HTR-8/SVneo (cell line): ENCODE measurements around the gene ZFAND3.

Source experiments
- DNase-seq: peaks from one replicate; pipeline ENCODE4 v3.0.0; 2011; ENCODE audit warnings: low spot score, mixed read lengths; ENCODE audit not compliant: insufficient read length
- FAIRE-seq: peaks from 2 replicates; lab custom pipeline; 2011; peaks lifted over from hg19 to GRCh38; lab: Jason Lieb, UNC

ZFAND3 gene

GRCh38 chr6:38137608-38138265, 318.2 kb downstream of the ZFAND3 start:
- DNase-seq = no peak
- no peak for FAIRE-seq

- FAIRE-seq (no peak), DNase-seq (no peak)
Observed at GRCh38 chr6:38138374-38138773, 318.8 kb downstream of the ZFAND3 start.

- FAIRE-seq = no peak
Observed at GRCh38 chr6:38141085-38141484, 321.6 kb downstream of the ZFAND3 start.

GRCh38 chr6:38141716-38142115, 322.2 kb downstream of the ZFAND3 start:
- no peak for DNase-seq
- FAIRE-seq = no peak

More at GRCh38 chr6:38141085-38141484, 321.6 kb downstream of the ZFAND3 start:
- DNase-seq = no peak

- no peak for FAIRE-seq
- DNase-seq = no peak
Observed at GRCh38 chr6:38142178-38142902, 322.8 kb downstream of the ZFAND3 start.

- DNase-seq (no peak), FAIRE-seq (no peak)
Observed at GRCh38 chr6:38143191-38144150, 323.9 kb downstream of the ZFAND3 start.

GRCh38 chr6:38144365-38144945, 324.9 kb downstream of the ZFAND3 start:
- DNase-seq (no peak), FAIRE-seq (no peak)

GRCh38 chr6:38146021-38146733, 326.6 kb downstream of the ZFAND3 start:
- FAIRE-seq = no peak

GRCh38 chr6:38146734-38147027, 327.2 kb downstream of the ZFAND3 start:
- DNase-seq = no peak
- FAIRE-seq = no peak

More at GRCh38 chr6:38146021-38146733, 326.6 kb downstream of the ZFAND3 start:
- DNase-seq = no peak

- FAIRE-seq (no peak), DNase-seq (no peak)
Observed at GRCh38 chr6:38148606-38149005, 329.1 kb downstream of the ZFAND3 start.

GRCh38 chr6:38149531-38149930, 330.0 kb downstream of the ZFAND3 start:
- no peak for DNase-seq
- FAIRE-seq = no peak

- FAIRE-seq = no peak
- no peak for DNase-seq
Observed at GRCh38 chr6:38150021-38150420, 330.5 kb downstream of the ZFAND3 start.

GRCh38 chr6:38150681-38151296, 331.3 kb downstream of the ZFAND3 start:
- FAIRE-seq (no peak), DNase-seq (no peak)

- FAIRE-seq (no peak), DNase-seq (no peak)
Observed at GRCh38 chr6:38151580-38152500, 332.3 kb downstream of the ZFAND3 start.

GRCh38 chr6:38152620-38153019, 333.1 kb downstream of the ZFAND3 start:
- no peak for DNase-seq
- FAIRE-seq = no peak

GRCh38 chr6:38153076-38153797, 333.7 kb downstream of the ZFAND3 start:
- DNase-seq = no peak
- no peak for FAIRE-seq

GRCh38 chr6:38153798-38154345, 334.3 kb downstream of the ZFAND3 start:
- DNase-seq (no peak), FAIRE-seq (no peak)
